GM21528 (cell line): ENCODE data around the gene BTN3A1.
A peak's percentile ranks its signal among the peaks of the same experiment; 100 is the strongest.
"Not testable (repeated sequence)": the region's sequence is repeated elsewhere in the genome, so short reads cannot be mapped to it uniquely, and the experiment has no call there.

Experiments
- ATAC-seq: cut with Tn5 transposase; IDR thresholded peaks from one replicate; pipeline ENCODE4 v1.9.1; 2021; ENCODE audit warnings: mild to moderate bottlenecking, moderate library complexity; ENCODE audit not compliant: unreplicated experiment, low FRiP score

BTN3A1 gene

GRCh38 chr6:26438000-26438399 lies 35.9 kb downstream of the BTN3A1 start:
- ATAC-seq, result no peak

- no peak for ATAC-seq
Measured at GRCh38 chr6:26439151-26440125, 37.4 kb downstream of the BTN3A1 start.

- no peak for ATAC-seq
Measured at GRCh38 chr6:26440977-26441358, 38.9 kb downstream of the BTN3A1 start.

- no peak for ATAC-seq
Measured at GRCh38 chr6:26441977-26442376, 39.9 kb downstream of the BTN3A1 start.

- peak; percentile 81 for ATAC-seq
Measured at GRCh38 chr6:26445934-26446667, 44.0 kb downstream of the BTN3A1 start.

GRCh38 chr6:26447257-26447656 lies 45.2 kb downstream of the BTN3A1 start:
- ATAC-seq, result no peak

- no peak for ATAC-seq
Measured at GRCh38 chr6:26450240-26450639, 48.2 kb downstream of the BTN3A1 start.

- no peak for ATAC-seq
Measured at GRCh38 chr6:26452631-26453235, 50.7 kb downstream of the BTN3A1 start.

- ATAC-seq, result no peak
Measured at GRCh38 chr6:26454631-26455030, 52.6 kb downstream of the BTN3A1 start.

- no peak for ATAC-seq
Measured at GRCh38 chr6:26455357-26455970, 53.4 kb downstream of the BTN3A1 start.

- ATAC-seq, result no peak
Measured at GRCh38 chr6:26457264-26457805, 55.3 kb downstream of the BTN3A1 start.

GRCh38 chr6:26457806-26458688 lies 56.0 kb downstream of the BTN3A1 start, which contains the start of gene BTN2A1:
Gene BTN2A1 (plus strand): TSS chr6:26457955. CDS start chr6:26458637, 682 bp downstream.
- ATAC-seq, result peak; percentile 97

GRCh38 chr6:26459023-26459810 lies 57.1 kb downstream of the BTN3A1 start:
- no peak for ATAC-seq

- ATAC-seq, result not testable (repeated sequence)
Measured at GRCh38 chr6:26461353-26461752, 59.3 kb downstream of the BTN3A1 start.

GRCh38 chr6:26464014-26464413 lies 61.9 kb downstream of the BTN3A1 start:
- no peak for ATAC-seq

GRCh38 chr6:26464416-26465131 lies 62.5 kb downstream of the BTN3A1 start:
- no peak for ATAC-seq
